Activated CD4-positive, alpha-beta memory T cell treated with anti-CD3 and anti-CD28 coated beads, Interleukin-2, amount 10 ng/mL, durations not matched to agents 7 days and 5 days (primary cell): ENCODE measurements around the gene ZFR. TPM values are rescaled to one million over a fixed set of nuclear protein-coding genes. Genes with fewer than 3 reads are reported as not detected.

Experiments
- CTCF ChIA-PET: fragments of 350-600 bp; sonication (Branson Sonifier 250); formaldehyde crosslinking; loops from one replicate; lab custom pipeline; 2021; ENCODE audit warnings: antibody characterized with exemption, inconsistent platforms; lab: Charles Lee
- POLR2A ChIA-PET: fragments of 350-600 bp; sonication (Branson Sonifier 250); formaldehyde crosslinking; loops from one replicate; lab custom pipeline; 2021; ENCODE audit warnings: antibody characterized with exemption; lab: Charles Lee
- DNase-seq: peaks from one replicate; pipeline ENCODE4 v3.0.0-alpha.2; 2020
- H3K27ac Mint-ChIP-seq: one replicate; pipeline ENCODE4 v1.8.0; 2021; ENCODE audit warnings: mild to moderate bottlenecking, mixed read lengths
- H3K27me3 Mint-ChIP-seq: one replicate; pipeline ENCODE4 v1.8.0; 2021; ENCODE audit warnings: mixed read lengths
- H3K36me3 Mint-ChIP-seq: one replicate; pipeline ENCODE4 v1.8.0; 2021; ENCODE audit warnings: low read depth, mixed read lengths
- H3K4me1 Mint-ChIP-seq: one replicate; pipeline ENCODE4 v1.8.0; 2021; ENCODE audit warnings: mixed read lengths
- H3K4me3 Mint-ChIP-seq: one replicate; pipeline ENCODE4 v1.8.0; 2021; ENCODE audit warnings: mild to moderate bottlenecking, mixed read lengths
- H3K9me3 Mint-ChIP-seq: one replicate; pipeline ENCODE4 v1.8.0; 2021; ENCODE audit warnings: mixed read lengths
- total RNA-seq, 2 experiments: library from RNA; stranded (reverse); gene quantifications; one replicate each; pipeline ENCODE4 v1.2.3, GENCODE V29; 2021

The ZFR gene
- total RNA-seq, 2 experiments from 2014 or later, result 44.8 to 45.1 TPM

DNA sequence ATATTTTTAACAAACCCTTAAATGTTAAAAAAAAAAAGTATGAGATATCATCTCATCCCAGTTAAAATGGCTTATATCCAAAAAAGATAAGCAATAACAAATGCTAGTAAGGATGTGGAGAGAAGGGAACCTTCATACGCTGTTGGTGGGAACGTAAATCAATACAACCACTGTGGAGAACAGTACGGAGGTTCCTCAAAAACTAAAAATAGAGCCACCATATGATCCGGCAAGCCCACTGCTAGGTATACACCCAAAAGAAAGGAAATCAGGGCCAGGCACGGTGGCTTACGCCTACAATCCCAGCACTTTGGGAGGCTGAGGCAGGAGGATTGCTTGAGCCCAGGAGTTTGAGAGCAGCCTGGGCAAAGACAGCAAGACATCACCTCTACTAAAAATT lies 134.8 kb downstream of the ZFR start:
- Mint-ChIP-seq H3K4me3 (no peak overlapping the region), H3K27ac (no peak overlapping the region), H3K36me3 (peaks cover 33% of the 10 kb centered on the region), H3K4me1 (peaks cover 49% of the 10 kb centered on the region), H3K9me3 (no peaks in the 10 kb centered on the region), H3K27me3 (no peaks in the 10 kb centered on the region)
- ChIA-PET CTCF (interaction anchor here (1.1 kb wide), 1 partner anchor 78 kb away, joined by 4 read pairs; no protein-coding TSS in a partner anchor), POLR2A (no interaction called here)
- no peak for DNase-seq

GRCh38 chr5:32308946-32309345 lies 135.6 kb downstream of the ZFR start:
- no peak overlapping the region for H3K27ac Mint-ChIP-seq
- peaks cover 37% of the 10 kb centered on the region for H3K36me3 Mint-ChIP-seq
- H3K9me3 Mint-ChIP-seq, result no peaks in the 10 kb centered on the region
- ChIA-PET POLR2A (no interaction called here), CTCF (interaction anchor here (1.1 kb wide), 1 partner anchor 77 kb away, joined by 4 read pairs; no protein-coding TSS in a partner anchor)
- H3K4me3 Mint-ChIP-seq, result no peak overlapping the region
- peaks cover 51% of the 10 kb centered on the region for H3K4me1 Mint-ChIP-seq
- DNase-seq, result no peak
- no peaks in the 10 kb centered on the region for H3K27me3 Mint-ChIP-seq

- DNase-seq, result no peak
- Mint-ChIP-seq H3K27ac (no peak overlapping the region), H3K4me1 (peaks cover 57% of the 10 kb centered on the region), H3K9me3 (no peaks in the 10 kb centered on the region), H3K27me3 (no peaks in the 10 kb centered on the region), H3K4me3 (no peak overlapping the region), H3K36me3 (peaks cover 41% of the 10 kb centered on the region)
- CTCF ChIA-PET, result interaction anchor here (0.7 to 2.4 kb wide), 3 partner anchors 22 to 78 kb away, joined by 3 to 7 read pairs (median 3); no protein-coding TSS in a partner anchor
- POLR2A ChIA-PET, result no interaction called here
Measured at GRCh38 chr5:32307769-32308194, 136.8 kb downstream of the ZFR start.

GRCh38 chr5:32304622-32305021 lies 139.9 kb downstream of the ZFR start:
- H3K4me1 Mint-ChIP-seq, result peaks cover 38% of the 10 kb centered on the region
- ChIA-PET CTCF (interaction anchor here (0.8 kb wide), 1 partner anchor 24 kb away, joined by 3 read pairs; no protein-coding TSS in a partner anchor), POLR2A (no interaction called here)
- no peak overlapping the region for H3K4me3 Mint-ChIP-seq
- H3K27me3 Mint-ChIP-seq, result no peaks in the 10 kb centered on the region
- no peak overlapping the region for H3K27ac Mint-ChIP-seq
- peaks cover 34% of the 10 kb centered on the region for H3K36me3 Mint-ChIP-seq
- no peaks in the 10 kb centered on the region for H3K9me3 Mint-ChIP-seq
- no peak for DNase-seq

Other genes starting within 250 kb of the ZFR start
- 10 to 100 TPM; 28.6 to 29.6 TPM for gene MTMR12, start 131.8 kb downstream of the ZFR start, total RNA-seq
- 100 to 1,000 TPM; 603 to 618 TPM for gene SUB1, start 140.8 kb upstream of the ZFR start, total RNA-seq